Kidney (tissue), 14 donors: ENCODE measurements around the gene MIOX. TPM values are rescaled to one million over a fixed set of nuclear protein-coding genes. Genes with fewer than 3 reads are reported as not detected.

Experiments
- DNase-seq, 5 donors: peaks; one replicate each; pipeline ENCODE4 v3.0.0-alpha.2; 2013 to 2020
- FAIRE-seq: peaks from 2 replicates; lab custom pipeline; 2012; peaks lifted over from hg19 to GRCh38; lab: Jason Lieb, UNC
- H3K27ac ChIP-seq, 2 donors: one replicate each; pipeline ENCODE4 v1.7.0; 2013; ENCODE audit warnings: low read depth in 2 of 2, low read length in 2 of 2, inconsistent platforms in 1 of 2
- H3K27me3 ChIP-seq: one replicate; pipeline ENCODE4 v1.7.1; 2013; ENCODE audit warnings: low read length, inconsistent platforms; ENCODE audit not compliant: control insufficient read depth, insufficient read depth
- H3K36me3 ChIP-seq, 3 donors: one replicate each; pipeline versions ENCODE4 v1.7.0 to v1.7.1; 2013; ENCODE audit warnings: low read length in 3 of 3, control low read depth in 1 of 3, inconsistent platforms in 1 of 3; ENCODE audit not compliant: insufficient read depth in 3 of 3, control insufficient read depth in 2 of 3
- H3K4me1 ChIP-seq, 3 donors: one replicate each; pipeline versions ENCODE4 v1.7.0 to v1.7.1; 2013; ENCODE audit warnings: low read length in 3 of 3, inconsistent platforms in 1 of 3, low read depth in 1 of 3; ENCODE audit not compliant: control insufficient read depth in 2 of 3, insufficient read depth in 2 of 3
- H3K4me3 ChIP-seq, 3 donors: one replicate each; pipeline versions ENCODE4 v1.7.0 to v1.8.1; 2013; ENCODE audit warnings: low read length in 3 of 3, control low read depth in 1 of 3, inconsistent platforms in 1 of 3
- H3K9ac ChIP-seq, 3 donors: one replicate each; pipeline versions ENCODE4 v1.7.0 to v1.7.1; 2013; ENCODE audit warnings: low read length in 3 of 3, control low read depth in 1 of 3, inconsistent platforms in 1 of 3
- H3K9me3 ChIP-seq, 3 donors: one replicate each; pipeline versions ENCODE4 v1.7.0 to v1.7.1; 2013; ENCODE audit warnings: low read length in 3 of 3, control low read depth in 1 of 3, inconsistent platforms in 1 of 3; ENCODE audit not compliant: control insufficient read depth in 2 of 3, insufficient read depth in 1 of 3
- intact Hi-C: fragments of 100-400 bp; cut with DNase I; formaldehyde crosslinking; loops from one replicate; pipeline ENCODE4 v1.11.1; 2022
- polyA plus RNA-seq: library from polyadenylated mRNA; stranded (reverse); fragments of 350-450 nt; fragmentation: Illumina TruSeq; extraction: RNeasy Lipid Tissue Mini Kit (QIAGEN cat#74804); gene quantifications from one replicate; pipeline ENCODE4 v1.2.3, GENCODE V29; 2014; ENCODE audit warnings: low read depth, low replicate concordance; ENCODE audit not compliant: insufficient read depth
- total RNA-seq: library from RNA; stranded (reverse); fragmentation: NEBNext Ultra II Directional; extraction: Animal tissue kit (Norgen Biotek cat#: 25700); gene quantifications from one replicate; pipeline ENCODE4 v1.2.1, GENCODE V29; 2021
- TF ChIP-seq, protein P1 (sequence below): IDR thresholded peaks from 3 replicates; pipeline ENCODE4 v1.5.1; 2012; ENCODE audit warnings: mild to moderate bottlenecking, moderate library complexity, borderline replicate concordance; ENCODE audit not compliant: insufficient read depth; ENCODE audit errors: extremely low read depth
- donor health status: control.
- donor health status: control.
- donor health status: control.
- donor health status: control.
- donor health status: control.
- donor health status: DM: yes; HTN: yes; CAD: no.
- donor health status: Normal renal cell carcinoma (clear cell type).

The MIOX gene
- total and polyA plus RNA-seq, 2 donors from 2014 or later, result 3.5 to 455 TPM

- intact Hi-C loops, result no loop called here
- peak in 1 of 5 donors; percentile 60 for DNase-seq
- Histone ChIP-seq H3K27me3 (no peaks in the 10 kb centered on the region), H3K4me3 (peak overlapping the region in 2 of 3 donors; percentile 69 to 75), H3K9ac (peak overlapping the region in 1 of 3 donors; percentile 51), H3K36me3 (peaks cover 0 to 4% (median 0%) of the 10 kb centered on the region in 3 donors), H3K27ac (no peak overlapping the region), H3K4me1 (peaks cover 0 to 13% (median 0%) of the 10 kb centered on the region in 3 donors), H3K9me3 (no peaks in the 10 kb centered on the region)
- no peak for FAIRE-seq
- TF ChIP-seq, protein P1, sequence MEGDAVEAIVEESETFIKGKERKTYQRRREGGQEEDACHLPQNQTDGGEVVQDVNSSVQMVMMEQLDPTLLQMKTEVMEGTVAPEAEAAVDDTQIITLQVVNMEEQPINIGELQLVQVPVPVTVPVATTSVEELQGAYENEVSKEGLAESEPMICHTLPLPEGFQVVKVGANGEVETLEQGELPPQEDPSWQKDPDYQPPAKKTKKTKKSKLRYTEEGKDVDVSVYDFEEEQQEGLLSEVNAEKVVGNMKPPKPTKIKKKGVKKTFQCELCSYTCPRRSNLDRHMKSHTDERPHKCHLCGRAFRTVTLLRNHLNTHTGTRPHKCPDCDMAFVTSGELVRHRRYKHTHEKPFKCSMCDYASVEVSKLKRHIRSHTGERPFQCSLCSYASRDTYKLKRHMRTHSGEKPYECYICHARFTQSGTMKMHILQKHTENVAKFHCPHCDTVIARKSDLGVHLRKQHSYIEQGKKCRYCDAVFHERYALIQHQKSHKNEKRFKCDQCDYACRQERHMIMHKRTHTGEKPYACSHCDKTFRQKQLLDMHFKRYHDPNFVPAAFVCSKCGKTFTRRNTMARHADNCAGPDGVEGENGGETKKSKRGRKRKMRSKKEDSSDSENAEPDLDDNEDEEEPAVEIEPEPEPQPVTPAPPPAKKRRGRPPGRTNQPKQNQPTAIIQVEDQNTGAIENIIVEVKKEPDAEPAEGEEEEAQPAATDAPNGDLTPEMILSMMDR, result no peak
Observed at GRCh38 chr22:50488006-50488677, 1.5 kb downstream of the MIOX start.

GRCh38 chr22:50488886-50489285 is 2.2 kb downstream of the MIOX start:
- intact Hi-C loops, result no loop called here
- no peaks in the 10 kb centered on the region for H3K27me3 ChIP-seq
- TF ChIP-seq, protein P1, result no peak
- H3K4me1 ChIP-seq, result peaks cover 0 to 13% (median 0%) of the 10 kb centered on the region in 3 donors
- peak overlapping the region in 2 of 3 donors; percentile 39 to 57 for H3K4me3 ChIP-seq
- H3K27ac ChIP-seq, result no peak overlapping the region
- DNase-seq (no peak), FAIRE-seq (no peak)
- H3K9ac ChIP-seq, result no peak overlapping the region
- no peaks in the 10 kb centered on the region for H3K9me3 ChIP-seq
- H3K36me3 ChIP-seq, result peaks cover 0 to 4% (median 0%) of the 10 kb centered on the region in 3 donors

DNA sequence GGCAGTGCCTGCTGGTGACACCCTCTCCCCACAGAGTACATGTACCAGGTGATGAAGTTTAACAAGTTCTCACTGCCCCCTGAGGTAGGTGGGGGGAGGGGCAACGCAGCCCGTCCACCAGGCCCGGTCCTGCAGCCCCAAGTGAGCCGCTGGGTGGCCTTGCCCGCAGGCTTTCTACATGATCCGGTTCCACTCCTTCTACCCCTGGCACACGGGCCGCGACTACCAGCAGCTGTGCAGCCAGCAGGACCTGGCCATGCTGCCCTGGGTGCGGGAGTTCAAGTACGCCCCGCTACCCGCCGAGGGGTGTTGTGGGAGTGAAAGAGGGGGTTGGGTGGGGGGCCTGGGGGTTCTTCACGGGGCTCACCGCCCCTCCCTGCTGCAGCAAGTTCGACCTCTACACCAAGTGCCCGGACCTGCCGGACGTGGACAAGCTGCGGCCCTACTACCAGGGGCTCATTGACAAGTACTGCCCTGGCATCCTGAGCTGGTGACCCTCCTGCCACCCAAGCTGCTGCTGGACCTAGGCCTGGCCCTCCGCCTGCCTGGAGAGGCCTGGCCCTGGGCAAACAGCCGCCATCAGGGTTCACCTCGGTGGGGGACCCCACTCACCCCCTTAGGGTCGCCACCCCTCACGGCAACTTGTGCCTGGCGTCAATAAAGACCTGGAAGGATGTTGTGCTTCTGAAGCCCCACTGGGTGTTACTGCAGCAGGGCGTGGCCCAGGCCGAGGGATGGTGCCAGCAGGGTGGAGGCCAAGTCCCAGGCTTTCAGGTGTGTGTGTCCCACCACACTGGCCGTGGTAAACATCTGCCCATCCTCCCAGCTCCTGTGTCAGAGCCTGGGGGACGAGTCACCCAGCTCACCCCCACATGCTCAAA is 2.9 kb downstream of the MIOX start:
- no peak overlapping the region for H3K9ac ChIP-seq

More for the DNA sequence above, 2.9 kb downstream of the MIOX start:
- intact Hi-C loops, result no loop called here
- FAIRE-seq, result no peak
- H3K27me3 ChIP-seq, result no peaks in the 10 kb centered on the region
- H3K4me3 ChIP-seq, result peak overlapping the region in 1 of 3 donors; percentile 56
- H3K27ac ChIP-seq, result no peak overlapping the region
- H3K36me3 ChIP-seq, result peaks cover 0 to 4% (median 0%) of the 10 kb centered on the region in 3 donors
- H3K4me1 ChIP-seq, result peaks cover 0 to 11% (median 0%) of the 10 kb centered on the region in 3 donors
- TF ChIP-seq, protein P1, result no peak
- peak in 1 of 5 donors; percentile 66 for DNase-seq
- no peaks in the 10 kb centered on the region for H3K9me3 ChIP-seq
